Epidermal melanocyte (primary cell): Measurements from ENCODE around the gene CD9.
"Not testable (repeated sequence)": the region's sequence is repeated elsewhere in the genome, so short reads cannot be mapped to it uniquely, and the experiment has no call there.

ENCODE experiments used
- DNase-seq: peaks from one replicate; pipeline ENCODE4 v3.0.0; 2011; ENCODE audit warnings: low spot score; ENCODE audit not compliant: insufficient read length

CD9 gene

GRCh38 chr12:6180268-6181051 lies 19.7 kb upstream of the CD9 start:
- no peak for DNase-seq

GRCh38 chr12:6181166-6181565 lies 19.0 kb upstream of the CD9 start:
- no peak for DNase-seq

GRCh38 chr12:6181583-6182278 lies 18.5 kb upstream of the CD9 start:
- no peak for DNase-seq

- peak; percentile 78 for DNase-seq
Measured at GRCh38 chr12:6182279-6182898, 17.8 kb upstream of the CD9 start.

DNA sequence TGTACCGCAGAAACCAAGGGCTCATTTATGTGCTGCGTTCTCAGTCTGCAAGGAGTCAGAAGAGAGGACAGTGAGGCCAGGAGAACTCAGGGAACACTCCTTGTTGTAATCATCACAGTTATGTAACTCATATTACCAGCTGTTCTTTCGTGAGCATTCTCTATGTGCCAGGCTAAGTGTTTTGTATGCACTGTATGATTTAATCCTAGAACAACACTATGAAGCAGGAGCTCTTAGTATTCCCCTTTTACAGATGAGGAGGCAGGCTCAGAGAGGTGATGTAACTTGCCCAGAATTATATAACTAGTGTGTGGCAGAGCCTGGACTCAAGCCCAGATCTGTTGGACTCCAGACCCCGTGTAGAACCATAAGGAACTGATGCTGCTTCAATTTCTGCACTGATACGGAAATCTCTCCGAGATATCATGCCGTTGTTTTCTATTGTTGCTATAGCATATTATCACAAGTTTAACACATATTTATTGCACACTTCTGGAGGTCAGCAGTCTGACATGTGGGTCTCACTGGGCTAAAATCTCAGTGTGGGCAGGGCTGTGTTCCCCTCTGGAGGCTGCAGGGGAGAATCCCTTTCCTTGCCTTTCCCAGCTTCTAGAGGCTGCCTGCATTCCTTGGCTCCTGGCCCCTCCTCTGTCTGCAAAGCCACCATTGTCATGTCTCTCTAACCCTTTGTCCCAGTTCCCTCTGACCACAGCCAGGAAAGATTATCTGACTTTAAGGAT lies 16.3 kb upstream of the CD9 start:
- no peak for DNase-seq

GRCh38 chr12:6185961-6186827 lies 14.0 kb upstream of the CD9 start:
- no peak for DNase-seq

- DNase-seq = no peak
Measured at GRCh38 chr12:6187948-6188793, 12.0 kb upstream of the CD9 start.

DNA sequence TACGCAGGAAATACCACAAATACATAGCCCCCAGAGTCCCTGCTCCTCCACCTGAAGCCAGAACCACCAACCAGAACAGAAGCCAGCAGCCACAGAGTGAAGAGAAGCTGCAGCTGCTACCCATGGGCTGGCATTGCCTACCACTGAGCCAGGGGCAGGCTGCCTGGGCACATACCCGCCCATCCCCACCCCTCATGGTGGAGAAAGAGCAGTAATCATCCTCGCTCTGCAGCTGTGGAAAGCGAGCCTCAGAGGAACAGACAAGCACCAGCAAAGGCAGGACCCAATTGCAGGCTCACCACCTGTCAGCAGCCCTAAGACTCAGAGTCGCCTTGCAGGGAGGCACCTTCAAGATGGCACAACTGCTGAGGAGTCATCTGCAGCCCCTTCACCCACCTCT lies 11.2 kb upstream of the CD9 start:
- no peak for DNase-seq

DNA sequence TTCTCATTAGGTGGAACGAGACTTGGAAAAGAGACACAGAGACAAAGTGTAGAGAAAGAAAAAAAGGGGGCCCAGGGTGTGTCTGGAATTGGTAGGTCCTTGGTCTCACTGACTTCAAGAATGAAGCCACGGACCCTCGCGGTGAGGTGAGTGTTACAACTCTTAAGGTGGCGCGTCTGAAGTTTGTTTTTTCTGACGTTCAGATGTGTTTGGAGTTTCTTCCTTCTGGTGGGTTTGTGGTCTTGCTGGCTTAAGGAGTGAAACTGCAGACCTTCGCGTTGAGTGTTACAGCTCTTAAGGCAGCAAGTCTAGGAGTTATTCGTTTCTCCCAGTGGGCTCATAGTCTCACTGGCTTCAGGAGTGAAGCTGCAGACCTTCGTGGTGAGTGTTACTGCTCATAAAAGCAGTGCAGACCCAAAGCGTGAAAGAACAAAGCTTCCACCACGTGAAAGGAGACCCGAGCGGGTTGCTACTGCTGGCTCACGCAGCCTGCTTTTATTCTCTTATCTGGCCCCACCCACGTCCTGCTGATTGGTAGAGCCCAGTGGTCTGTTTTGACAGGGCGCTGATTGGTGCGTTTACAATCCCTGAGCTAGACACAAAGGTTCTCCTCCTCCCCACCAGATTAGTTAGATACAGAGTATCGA lies 10.1 kb upstream of the CD9 start:
- not testable (repeated sequence) for DNase-seq

DNA sequence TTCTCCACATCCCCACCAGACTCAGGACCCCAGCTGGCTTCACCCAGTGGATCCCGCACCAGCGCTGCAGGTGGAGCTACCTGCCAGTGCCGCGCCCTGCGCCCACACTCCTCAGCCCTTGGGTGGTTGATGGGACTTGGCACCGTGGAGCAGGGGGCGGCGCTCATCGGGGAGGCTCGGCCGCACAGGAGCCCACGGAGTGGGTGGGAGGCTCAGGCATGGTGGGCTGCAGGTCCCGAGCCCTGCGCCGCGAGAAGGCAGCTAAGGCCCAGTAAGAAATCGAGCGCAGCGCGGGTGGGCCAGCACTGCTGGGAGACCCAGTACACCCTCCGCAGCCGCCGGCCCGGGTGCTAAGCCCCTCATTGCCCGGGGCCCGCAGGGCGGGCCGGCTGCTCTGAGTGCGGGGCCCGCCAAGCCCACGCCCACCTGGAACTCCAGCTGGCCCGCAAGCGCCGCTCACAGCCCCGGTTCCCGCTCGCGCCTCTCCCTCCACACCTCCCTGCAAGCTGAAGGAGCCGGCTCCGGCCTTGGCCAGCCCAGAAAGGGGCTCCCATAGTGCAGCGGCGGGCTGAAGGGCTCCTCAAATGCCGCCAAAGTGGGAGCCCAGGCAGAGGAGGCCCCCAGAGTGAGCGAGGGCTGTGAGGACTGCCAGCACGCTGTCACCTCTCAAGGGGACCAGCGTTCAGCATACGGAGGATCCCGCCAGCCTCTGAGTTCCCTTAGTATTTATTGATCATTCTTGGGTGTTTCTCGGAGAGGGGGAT lies 9.3 kb upstream of the CD9 start:
- DNase-seq = not testable (repeated sequence)

- DNase-seq = no peak
Measured at GRCh38 chr12:6192604-6193380, 7.4 kb upstream of the CD9 start.

DNA sequence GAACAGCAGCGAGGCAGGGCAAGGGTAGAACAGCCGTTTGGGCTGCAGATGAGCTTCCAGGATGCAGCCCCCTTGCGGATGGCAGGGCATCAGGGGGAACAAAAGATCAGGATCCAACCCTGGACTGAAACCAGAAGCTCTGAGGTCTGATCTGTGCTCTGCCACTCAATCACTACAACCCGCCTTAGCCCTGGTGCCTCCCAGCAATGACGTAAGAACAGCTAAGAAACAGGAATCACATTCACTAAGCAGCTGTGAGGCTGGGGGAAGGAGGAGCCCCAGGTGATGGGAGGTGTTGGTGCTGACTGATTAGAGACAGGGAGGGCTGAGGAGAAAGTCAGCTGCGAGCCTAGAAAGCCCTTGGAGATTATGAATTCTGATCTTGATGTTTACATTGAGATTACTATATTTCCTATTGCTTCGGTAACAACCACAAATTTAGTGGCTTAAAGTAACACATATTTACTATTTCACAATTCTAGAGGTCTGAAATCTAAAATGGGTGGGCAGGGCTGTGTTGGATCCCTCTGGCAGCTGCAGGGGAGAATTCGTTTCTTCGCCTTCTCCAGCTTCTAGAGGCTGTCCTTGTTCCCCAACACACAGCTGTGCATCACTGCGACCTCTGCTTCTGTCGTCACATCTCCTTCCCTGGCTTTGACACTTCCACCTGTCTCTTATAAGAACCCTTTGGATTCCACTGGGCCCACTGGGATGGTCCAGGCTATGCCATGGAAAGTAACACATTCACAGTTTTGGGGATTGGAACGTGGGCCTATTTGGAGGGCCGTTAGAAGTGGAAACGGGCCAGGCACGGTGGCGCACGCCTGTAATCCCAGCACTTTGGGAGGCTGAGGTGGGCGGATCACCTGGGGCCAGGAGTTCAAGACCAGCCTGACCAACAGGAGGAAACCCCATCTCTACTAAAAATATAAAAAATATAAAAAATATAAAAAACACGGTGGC lies 6.1 kb upstream of the CD9 start:
- DNase-seq = no peak

DNA sequence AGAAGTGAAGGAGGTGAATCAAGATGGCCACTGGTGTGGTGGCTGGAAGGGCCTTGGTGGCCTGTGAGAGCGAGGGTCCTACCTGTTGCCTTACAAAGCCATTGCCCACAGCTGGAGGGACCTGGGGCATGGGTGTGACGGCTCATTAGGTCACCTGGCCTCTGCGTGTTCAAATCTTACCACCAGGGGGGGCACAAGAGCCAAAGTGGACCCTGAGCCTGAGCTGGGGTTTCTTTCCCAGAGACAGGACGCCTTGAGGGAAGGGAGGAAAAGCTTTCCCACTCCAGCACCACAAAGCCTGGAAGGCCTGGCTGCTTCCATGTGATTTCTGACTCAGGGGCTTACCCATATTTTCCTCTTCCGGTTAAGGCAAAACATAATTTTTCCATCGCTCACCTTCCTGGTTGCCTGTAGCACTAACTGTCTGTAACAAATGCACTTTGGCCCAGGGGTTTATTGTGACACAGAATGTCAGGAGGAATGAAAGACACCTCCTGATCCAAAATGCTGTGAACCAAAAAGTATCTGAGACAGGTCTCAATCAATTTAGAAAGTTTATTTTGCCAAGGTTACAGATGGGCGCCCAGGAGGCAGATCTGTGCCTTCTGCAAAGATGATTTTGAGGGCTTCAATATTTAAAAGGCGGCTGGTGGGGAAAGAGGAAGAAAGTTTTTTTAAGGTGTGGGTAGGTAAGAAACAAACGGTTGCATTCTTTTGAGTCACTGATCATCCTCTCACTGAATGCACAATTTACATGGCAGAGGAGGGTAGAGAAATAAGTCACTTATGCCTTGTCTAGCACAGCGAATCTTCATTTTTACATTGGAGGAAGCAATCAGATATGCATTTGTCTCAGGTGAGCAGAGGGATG lies 4.3 kb upstream of the CD9 start:
- peak; percentile 100 for DNase-seq

- DNase-seq = no peak
Measured at GRCh38 chr12:6198051-6198450, 2.1 kb upstream of the CD9 start.

DNA sequence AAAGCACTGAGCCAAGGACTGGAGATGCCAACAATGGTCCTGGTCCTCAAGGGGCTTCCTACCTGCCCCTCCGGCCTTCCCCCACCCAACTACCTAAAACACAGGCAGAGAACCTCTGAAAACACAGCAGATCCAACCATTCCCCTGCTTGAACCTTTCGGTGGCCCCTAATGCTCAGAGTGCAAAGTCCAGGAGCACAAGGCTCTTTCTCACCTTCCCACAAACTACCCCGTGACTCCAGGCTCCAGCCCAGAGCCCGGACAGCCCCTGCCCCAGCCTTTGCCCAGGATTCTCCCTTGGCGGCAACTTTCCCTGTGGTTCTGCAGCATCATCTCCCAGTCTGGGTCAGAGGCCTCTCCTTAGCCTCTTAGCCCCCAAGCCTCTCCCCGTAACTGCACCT lies 1.6 kb upstream of the CD9 start:
- no peak for DNase-seq
